HFFc6 (cell line): ENCODE results near the gene AP3B2. TPM values are rescaled to one million over a fixed set of nuclear protein-coding genes. Genes with fewer than 3 reads are reported as not detected.
A peak's percentile ranks its signal among the peaks of the same experiment; 100 is the strongest.

Source experiments
- DNase-seq: peaks from one replicate; pipeline ENCODE4 v3.0.0-alpha.2; 2018
- H3K27ac Mint-ChIP-seq: 2 replicates; pipeline ENCODE4 v1.8.0; 2020; ENCODE audit warnings: mild to moderate bottlenecking, mixed read lengths
- H3K27me3 Mint-ChIP-seq: 2 replicates; pipeline ENCODE4 v1.8.0; 2021; ENCODE audit warnings: mild to moderate bottlenecking, moderate library complexity, mixed read lengths; ENCODE audit not compliant: insufficient read depth
- H3K36me3 Mint-ChIP-seq: 2 replicates; pipeline ENCODE4 v1.8.0; 2021; ENCODE audit warnings: low read depth, mixed read lengths
- H3K4me1 Mint-ChIP-seq: 2 replicates; pipeline ENCODE4 v1.8.0; 2020; ENCODE audit warnings: low read depth, mixed read lengths
- H3K4me3 Mint-ChIP-seq: 2 replicates; pipeline ENCODE4 v1.8.0; 2020; ENCODE audit warnings: mild to moderate bottlenecking, moderate library complexity, mixed read lengths
- H3K9me3 Mint-ChIP-seq: 2 replicates; pipeline ENCODE4 v1.8.0; 2020; ENCODE audit warnings: mild to moderate bottlenecking, mixed read lengths
- long read RNA-seq: library from polyadenylated mRNA; unstranded; transcript quantifications from one replicate; pipeline ENCODE4 v2.0.0, GENCODE V29; 2019
- total RNA-seq, 6 experiments: library from RNA; stranded (reverse); fragmentation: NEBNext Ultra II Directional; extraction: Animal tissue kit (Norgen Biotek cat#: 25700); gene quantifications; 2 replicates in 1 of 6; 3 replicates in 5 of 6; pipeline ENCODE4 v1.2.3, GENCODE V29; 2021
- TF ChIP-seq, protein P1 (sequence below): fragments of 200-600 bp; sonication (generic); IDR thresholded peaks from 2 replicates; pipeline ENCODE4 v1.5.0; 2021; ENCODE audit warnings: antibody characterized with exemption, mild to moderate bottlenecking

The AP3B2 gene, protein sequence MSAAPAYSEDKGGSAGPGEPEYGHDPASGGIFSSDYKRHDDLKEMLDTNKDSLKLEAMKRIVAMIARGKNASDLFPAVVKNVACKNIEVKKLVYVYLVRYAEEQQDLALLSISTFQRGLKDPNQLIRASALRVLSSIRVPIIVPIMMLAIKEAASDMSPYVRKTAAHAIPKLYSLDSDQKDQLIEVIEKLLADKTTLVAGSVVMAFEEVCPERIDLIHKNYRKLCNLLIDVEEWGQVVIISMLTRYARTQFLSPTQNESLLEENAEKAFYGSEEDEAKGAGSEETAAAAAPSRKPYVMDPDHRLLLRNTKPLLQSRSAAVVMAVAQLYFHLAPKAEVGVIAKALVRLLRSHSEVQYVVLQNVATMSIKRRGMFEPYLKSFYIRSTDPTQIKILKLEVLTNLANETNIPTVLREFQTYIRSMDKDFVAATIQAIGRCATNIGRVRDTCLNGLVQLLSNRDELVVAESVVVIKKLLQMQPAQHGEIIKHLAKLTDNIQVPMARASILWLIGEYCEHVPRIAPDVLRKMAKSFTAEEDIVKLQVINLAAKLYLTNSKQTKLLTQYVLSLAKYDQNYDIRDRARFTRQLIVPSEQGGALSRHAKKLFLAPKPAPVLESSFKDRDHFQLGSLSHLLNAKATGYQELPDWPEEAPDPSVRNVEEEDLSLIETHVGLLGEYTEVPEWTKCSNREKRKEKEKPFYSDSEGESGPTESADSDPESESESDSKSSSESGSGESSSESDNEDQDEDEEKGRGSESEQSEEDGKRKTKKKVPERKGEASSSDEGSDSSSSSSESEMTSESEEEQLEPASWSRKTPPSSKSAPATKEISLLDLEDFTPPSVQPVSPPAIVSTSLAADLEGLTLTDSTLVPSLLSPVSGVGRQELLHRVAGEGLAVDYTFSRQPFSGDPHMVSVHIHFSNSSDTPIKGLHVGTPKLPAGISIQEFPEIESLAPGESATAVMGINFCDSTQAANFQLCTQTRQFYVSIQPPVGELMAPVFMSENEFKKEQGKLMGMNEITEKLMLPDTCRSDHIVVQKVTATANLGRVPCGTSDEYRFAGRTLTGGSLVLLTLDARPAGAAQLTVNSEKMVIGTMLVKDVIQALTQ
- total RNA-seq, result not detected
- long read RNA-seq, result 0 reads

DNA sequence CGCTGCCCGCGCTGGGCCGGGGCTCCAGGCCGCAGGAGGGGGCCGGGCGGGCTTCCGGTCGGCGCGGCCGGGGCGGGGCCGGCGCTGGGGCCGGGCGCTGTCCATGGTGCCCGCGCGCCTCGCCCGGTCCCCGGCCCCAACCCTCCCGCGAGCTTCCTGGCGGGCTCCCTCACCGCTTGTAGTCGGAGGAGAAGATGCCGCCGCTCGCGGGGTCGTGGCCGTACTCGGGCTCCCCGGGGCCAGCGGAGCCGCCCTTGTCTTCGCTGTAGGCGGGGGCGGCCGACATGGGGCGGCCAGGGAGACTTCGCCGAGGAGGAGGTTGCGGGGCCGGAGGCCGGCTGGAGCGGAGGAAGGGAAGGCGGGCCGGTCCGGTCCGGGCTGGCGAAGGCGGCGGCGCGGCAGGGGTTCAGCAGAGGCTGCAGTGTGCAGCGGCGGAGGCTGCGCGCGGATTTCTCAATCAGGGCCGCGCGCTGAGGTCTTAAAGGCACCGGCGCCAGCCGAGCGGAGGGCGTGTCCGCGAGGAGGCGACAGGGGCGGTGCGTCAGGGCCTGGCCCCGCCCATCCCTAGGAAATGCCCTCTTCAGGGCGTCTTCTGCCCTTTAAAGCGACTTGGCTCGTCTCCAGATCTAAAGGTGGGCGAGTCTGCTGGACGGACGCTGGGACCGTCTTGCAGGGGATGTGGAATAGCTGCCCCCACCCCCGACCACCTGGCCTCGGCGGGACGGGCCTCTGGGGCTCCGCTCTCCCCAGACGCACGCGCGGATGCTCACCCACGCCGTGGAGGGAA is at the start of gene AP3B2:
AP3B2 (minus strand) TSS at position 455 of the 787 bp plus-strand sequence; CDS start at position 286, 169 bp downstream.
- Mint-ChIP-seq H3K27ac (no peak within 1 kb of the TSS), H3K27me3 (peaks cover 11% of the 10 kb centered on the region), H3K4me1 (no peaks in the 10 kb centered on the region), H3K9me3 (no peaks in the 10 kb centered on the region), H3K36me3 (no peaks in the 10 kb centered on the region), H3K4me3 (peak within 1 kb of the TSS; percentile 66)
- TF ChIP-seq, protein P1, sequence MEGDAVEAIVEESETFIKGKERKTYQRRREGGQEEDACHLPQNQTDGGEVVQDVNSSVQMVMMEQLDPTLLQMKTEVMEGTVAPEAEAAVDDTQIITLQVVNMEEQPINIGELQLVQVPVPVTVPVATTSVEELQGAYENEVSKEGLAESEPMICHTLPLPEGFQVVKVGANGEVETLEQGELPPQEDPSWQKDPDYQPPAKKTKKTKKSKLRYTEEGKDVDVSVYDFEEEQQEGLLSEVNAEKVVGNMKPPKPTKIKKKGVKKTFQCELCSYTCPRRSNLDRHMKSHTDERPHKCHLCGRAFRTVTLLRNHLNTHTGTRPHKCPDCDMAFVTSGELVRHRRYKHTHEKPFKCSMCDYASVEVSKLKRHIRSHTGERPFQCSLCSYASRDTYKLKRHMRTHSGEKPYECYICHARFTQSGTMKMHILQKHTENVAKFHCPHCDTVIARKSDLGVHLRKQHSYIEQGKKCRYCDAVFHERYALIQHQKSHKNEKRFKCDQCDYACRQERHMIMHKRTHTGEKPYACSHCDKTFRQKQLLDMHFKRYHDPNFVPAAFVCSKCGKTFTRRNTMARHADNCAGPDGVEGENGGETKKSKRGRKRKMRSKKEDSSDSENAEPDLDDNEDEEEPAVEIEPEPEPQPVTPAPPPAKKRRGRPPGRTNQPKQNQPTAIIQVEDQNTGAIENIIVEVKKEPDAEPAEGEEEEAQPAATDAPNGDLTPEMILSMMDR, result no peak
- no peak for DNase-seq

DNA sequence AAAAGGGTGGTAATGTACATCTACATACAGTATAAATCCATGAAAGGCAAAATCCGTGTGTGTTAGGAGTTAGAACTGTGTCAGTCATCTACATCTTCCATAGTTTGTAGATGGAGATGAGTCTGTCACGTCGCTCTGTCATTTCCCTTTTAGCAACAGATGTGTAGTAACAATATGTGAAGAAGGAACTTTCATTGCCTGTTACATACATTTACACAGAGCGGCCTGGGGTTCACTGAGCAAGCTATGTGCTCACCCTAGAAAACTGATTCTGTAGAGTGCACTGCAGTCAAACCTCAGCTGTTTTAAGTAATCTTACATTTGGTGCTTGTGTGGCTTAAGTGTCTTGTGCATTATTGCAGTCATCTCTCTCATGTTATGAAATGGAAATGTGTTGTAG is 41.6 kb upstream of the AP3B2 start:
- H3K36me3 Mint-ChIP-seq, result peaks cover 41% of the 10 kb centered on the region
- H3K4me1 Mint-ChIP-seq, result peaks cover 38% of the 10 kb centered on the region
- H3K27ac Mint-ChIP-seq, result peak overlapping the region; percentile 97
- H3K27me3 Mint-ChIP-seq, result no peaks in the 10 kb centered on the region
- peak overlapping the region; percentile 93 for H3K4me3 Mint-ChIP-seq
- no peaks in the 10 kb centered on the region for H3K9me3 Mint-ChIP-seq
- TF ChIP-seq, protein P1, result no peak
- no peak for DNase-seq

DNA sequence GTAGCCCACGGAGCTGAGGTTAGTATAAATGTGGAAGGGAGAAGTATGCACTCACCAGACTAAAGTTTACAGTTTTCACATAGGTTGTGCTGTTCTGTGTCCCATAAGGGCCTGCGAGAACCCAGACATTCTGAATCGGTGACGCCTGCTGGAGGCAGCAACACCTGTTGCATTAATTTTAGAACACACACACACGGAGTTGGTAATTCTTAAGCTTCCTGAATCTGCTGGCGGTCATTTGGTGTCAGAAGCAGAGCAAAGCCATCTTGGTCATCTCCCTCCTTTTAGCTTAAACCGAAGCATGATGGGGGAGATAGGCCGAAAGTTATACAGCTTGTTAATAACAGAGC is 41.1 kb upstream of the AP3B2 start:
- TF ChIP-seq, protein P1, result no peak
- H3K4me1 Mint-ChIP-seq, result peaks cover 38% of the 10 kb centered on the region

DNA sequence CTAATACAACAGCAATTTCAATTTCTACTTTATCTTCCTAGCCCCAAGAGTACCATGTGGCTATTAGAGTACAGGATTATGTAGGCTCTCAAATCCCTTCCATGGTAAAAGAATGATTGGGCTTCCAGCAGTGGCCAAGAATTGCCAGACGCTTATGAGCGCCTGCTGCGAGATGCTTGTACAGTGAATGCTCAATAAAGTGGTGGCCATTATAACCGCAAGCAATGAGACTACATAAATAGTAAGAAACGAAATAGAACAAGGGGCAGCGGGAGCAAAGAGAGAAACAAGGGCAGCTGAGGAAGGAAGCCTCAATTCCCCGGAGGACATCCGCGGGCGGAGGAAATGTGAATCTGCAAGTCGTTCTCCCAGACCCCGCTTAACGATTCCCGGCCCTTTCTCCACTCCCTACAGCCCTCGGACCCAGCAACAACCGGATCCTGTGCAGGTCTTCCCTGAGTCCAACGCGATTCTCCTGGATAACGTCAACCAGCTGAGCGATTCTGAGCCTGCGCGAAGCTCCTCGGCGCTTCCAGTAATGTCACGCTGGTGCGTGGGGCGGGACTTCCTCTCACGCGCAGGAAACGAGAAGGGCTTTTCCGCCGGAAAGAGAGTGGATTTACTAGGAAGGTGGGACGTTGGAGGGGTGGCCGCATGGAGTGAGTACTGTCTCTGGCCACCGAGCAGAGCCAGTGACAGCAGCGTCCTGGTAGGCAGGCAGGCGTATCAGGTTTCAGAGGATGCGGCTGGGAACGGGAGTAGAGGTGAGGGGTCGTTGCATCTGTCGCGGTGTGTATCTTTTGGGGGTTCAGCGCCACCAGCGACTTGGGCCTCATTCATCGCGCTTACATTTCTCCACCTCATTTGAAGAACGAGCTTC is 40.5 kb upstream of the AP3B2 start:
- peak overlapping the region; percentile 93 for H3K4me3 Mint-ChIP-seq
- TF ChIP-seq, protein P1, result no peak
- DNase-seq, result peak; percentile 94
- no peaks in the 10 kb centered on the region for H3K9me3 Mint-ChIP-seq
- H3K27me3 Mint-ChIP-seq, result no peaks in the 10 kb centered on the region
- H3K27ac Mint-ChIP-seq, result peak overlapping the region; percentile 97
- peaks cover 38% of the 10 kb centered on the region for H3K4me1 Mint-ChIP-seq
- H3K36me3 Mint-ChIP-seq, result peaks cover 33% of the 10 kb centered on the region

More for the DNA sequence above, 41.1 kb upstream of the AP3B2 start:
- Mint-ChIP-seq H3K27me3 (no peaks in the 10 kb centered on the region), H3K4me3 (peak overlapping the region; percentile 93), H3K36me3 (peaks cover 36% of the 10 kb centered on the region), H3K27ac (peak overlapping the region; percentile 97), H3K9me3 (no peaks in the 10 kb centered on the region)
- DNase-seq, result peak; percentile 6
